ENCODE measurements around the gene FAM98B. TPM values are rescaled to one million over a fixed set of nuclear protein-coding genes. Genes with fewer than 3 reads are reported as not detected.

Gene FAM98B
- total RNA-seq, 1 donor from 2014 or later: 24.8 TPM

GRCh38 chr15:38441130-38441519 lies 12.8 kb upstream of the FAM98B start:
- intact Hi-C loops (cut with DNase I): loop anchor here (10.0 kb wide), 1 partner anchor 244 kb away; no protein-coding TSS in a partner anchor
- Histone ChIP-seq H3K9me3 (no peaks in the 10 kb centered on the region), H3K4me3 (no peak overlapping the region), H3K4me1 (no peaks in the 10 kb centered on the region), H3K27ac (no peak overlapping the region), H3K36me3 (no peaks in the 10 kb centered on the region), H3K27me3 (no peaks in the 10 kb centered on the region)
- ATAC-seq (peak; percentile 6), DNase-seq (no peak)
- TF ChIP-seq CTCF (IDR thresholded peaks at IDR 0.05): no peak

GRCh38 chr15:38454696-38455090 lies 766 bp downstream of the FAM98B start:
- intact Hi-C loops (cut with DNase I): no loop called here
- ATAC-seq (no peak), DNase-seq (no peak)
- Histone ChIP-seq H3K27ac (peak overlapping the region; percentile 90), H3K27me3 (no peaks in the 10 kb centered on the region), H3K36me3 (no peaks in the 10 kb centered on the region), H3K9me3 (no peaks in the 10 kb centered on the region), H3K4me1 (peaks cover 19% of the 10 kb centered on the region), H3K4me3 (peak overlapping the region; percentile 84)
- no peak for TF ChIP-seq CTCF (IDR thresholded peaks at IDR 0.05)

- H3K27ac ChIP-seq: no peak overlapping the region
- TF ChIP-seq CTCF (IDR thresholded peaks at IDR 0.05): no peak
- intact Hi-C loops (cut with DNase I): no loop called here
These were observed 1.2 kb downstream of the FAM98B start for GRCh38 chr15:38455092-38455491.

GRCh38 chr15:38458646-38459045 lies 4.7 kb downstream of the FAM98B start:
- no peak for DNase-seq
- intact Hi-C loops (cut with DNase I): no loop called here
- H3K36me3 ChIP-seq: no peaks in the 10 kb centered on the region
- no peak for TF ChIP-seq CTCF (IDR thresholded peaks at IDR 0.05)
- no peak overlapping the region for H3K27ac ChIP-seq
- H3K9me3 ChIP-seq: no peaks in the 10 kb centered on the region
- H3K4me1 ChIP-seq: peaks cover 16% of the 10 kb centered on the region
- no peak for ATAC-seq
- H3K27me3 ChIP-seq: no peaks in the 10 kb centered on the region
- H3K4me3 ChIP-seq: no peak overlapping the region

More at GRCh38 chr15:38455092-38455491, 1.2 kb downstream of the FAM98B start:
- Histone ChIP-seq H3K4me1 (peaks cover 19% of the 10 kb centered on the region), H3K36me3 (no peaks in the 10 kb centered on the region), H3K9me3 (no peaks in the 10 kb centered on the region), H3K4me3 (peak overlapping the region; percentile 84), H3K27me3 (no peaks in the 10 kb centered on the region)
- ATAC-seq: no peak
- DNase-seq: no peak

- Histone ChIP-seq H3K9me3 (no peaks in the 10 kb centered on the region), H3K4me1 (peaks cover 16% of the 10 kb centered on the region), H3K27ac (no peak overlapping the region), H3K4me3 (no peak overlapping the region), H3K36me3 (no peaks in the 10 kb centered on the region), H3K27me3 (no peaks in the 10 kb centered on the region)
- ATAC-seq (no peak), DNase-seq (no peak)
- intact Hi-C loops (cut with DNase I): no loop called here
- TF ChIP-seq CTCF (IDR thresholded peaks at IDR 0.05): no peak
These were observed 5.6 kb downstream of the FAM98B start for GRCh38 chr15:38459480-38459879.

GRCh38 chr15:38460543-38460942 lies 6.6 kb downstream of the FAM98B start:
- H3K36me3 ChIP-seq: no peaks in the 10 kb centered on the region
- intact Hi-C loops (cut with DNase I): no loop called here
- no peak for TF ChIP-seq CTCF (IDR thresholded peaks at IDR 0.05)
- no peaks in the 10 kb centered on the region for H3K27me3 ChIP-seq
- no peak for DNase-seq
- peaks cover 9% of the 10 kb centered on the region for H3K4me1 ChIP-seq
- ATAC-seq: no peak
- H3K9me3 ChIP-seq: no peaks in the 10 kb centered on the region
- no peak overlapping the region for H3K4me3 ChIP-seq
- H3K27ac ChIP-seq: no peak overlapping the region

All from upper lobe of right lung (tissue), 1 donor.